Astrocyte (in vitro differentiated cells and primary cell): ENCODE data around the gene ITPKA. TPM values are rescaled to one million over a fixed set of nuclear protein-coding genes. Genes with fewer than 3 reads are reported as not detected.
A peak's percentile ranks its signal among the peaks of the same experiment; 100 is the strongest.

Experiments
- DNase-seq: peaks from one replicate; pipeline ENCODE4 v3.0.0-alpha.2; 2010; ENCODE audit warnings: low read depth
- FAIRE-seq: peaks from 2 replicates; lab custom pipeline; 2011; peaks lifted over from hg19 to GRCh38; lab: Jason Lieb, UNC
- H2AFZ ChIP-seq: 2 replicates; pipeline ENCODE4 v1.6.0; 2012; ENCODE audit warnings: low read depth, low read length, inconsistent platforms
- H3K27ac ChIP-seq: 2 replicates; pipeline ENCODE4 v1.5.1; 2011; ENCODE audit warnings: low read depth, low read length, inconsistent platforms
- H3K27me3 ChIP-seq: 2 replicates; pipeline ENCODE4 v1.6.0; 2011; ENCODE audit warnings: low read length, inconsistent platforms; ENCODE audit not compliant: insufficient read depth
- H3K36me3 ChIP-seq: 2 replicates; pipeline ENCODE4 v1.5.1; 2011; ENCODE audit warnings: low read length, inconsistent platforms; ENCODE audit not compliant: insufficient read depth
- H3K4me1 ChIP-seq: 2 replicates; pipeline ENCODE4 v1.5.1; 2011; ENCODE audit warnings: low read length, inconsistent platforms; ENCODE audit not compliant: insufficient read depth
- H3K4me2 ChIP-seq: 2 replicates; pipeline ENCODE4 v1.6.0; 2012; ENCODE audit warnings: low read length, inconsistent platforms
- H3K4me3 ChIP-seq: 2 replicates; pipeline ENCODE4 v1.5.1; 2011; ENCODE audit warnings: low read depth, mild to moderate bottlenecking, low read length, inconsistent platforms; ENCODE audit not compliant: insufficient read depth
- H3K79me2 ChIP-seq: 2 replicates; pipeline ENCODE4 v1.6.0; 2012; ENCODE audit warnings: mild to moderate bottlenecking, low read length, inconsistent platforms; ENCODE audit not compliant: insufficient read depth
- H3K9ac ChIP-seq: 2 replicates; pipeline ENCODE4 v1.6.0; 2012; ENCODE audit warnings: mild to moderate bottlenecking, low read length, inconsistent platforms
- H3K9me3 ChIP-seq: 2 replicates; pipeline ENCODE4 v1.5.1; 2012; ENCODE audit warnings: low read depth, mild to moderate bottlenecking, low read length, inconsistent platforms; ENCODE audit not compliant: insufficient read depth
- H4K20me1 ChIP-seq: 2 replicates; pipeline ENCODE4 v1.6.0; 2012; ENCODE audit warnings: low read length, inconsistent platforms; ENCODE audit not compliant: insufficient read depth
- H3K27ac Mint-ChIP-seq: one replicate; pipeline ENCODE4 v1.8.0; 2021; ENCODE audit warnings: mild to moderate bottlenecking, mixed read lengths; ENCODE audit not compliant: unreplicated experiment
- H3K27me3 Mint-ChIP-seq: one replicate; pipeline ENCODE4 v1.8.0; 2021; ENCODE audit warnings: low read depth, mixed read lengths; ENCODE audit not compliant: unreplicated experiment
- H3K36me3 Mint-ChIP-seq: one replicate; pipeline ENCODE4 v1.8.0; 2021; ENCODE audit warnings: low read depth, mixed read lengths; ENCODE audit not compliant: unreplicated experiment
- H3K4me1 Mint-ChIP-seq: one replicate; pipeline ENCODE4 v1.8.0; 2021; ENCODE audit warnings: low read depth, mixed read lengths; ENCODE audit not compliant: unreplicated experiment
- H3K4me3 Mint-ChIP-seq: one replicate; pipeline ENCODE4 v1.8.0; 2021; ENCODE audit warnings: mild to moderate bottlenecking, moderate library complexity, mixed read lengths; ENCODE audit not compliant: unreplicated experiment
- H3K9me3 Mint-ChIP-seq: one replicate; pipeline ENCODE4 v1.8.0; 2021; ENCODE audit warnings: mild to moderate bottlenecking, mixed read lengths; ENCODE audit not compliant: unreplicated experiment
- EZH2 ChIP-seq: IDR thresholded peaks from 2 replicates; pipeline ENCODE4 v1.6.1; 2012; ENCODE audit warnings: mild to moderate bottlenecking, low read length, inconsistent platforms; ENCODE audit not compliant: insufficient read depth
- total RNA-seq: library from RNA; stranded (reverse); gene quantifications from 2 replicates; pipeline ENCODE4 v1.2.1, GENCODE V29; 2021
- TF ChIP-seq, protein P1 (sequence below): IDR thresholded peaks from 2 replicates; pipeline ENCODE4 v1.5.1; 2011; ENCODE audit warnings: low read depth, mild to moderate bottlenecking, inconsistent platforms, low read length, moderate library complexity; ENCODE audit not compliant: insufficient read depth

The ITPKA gene
- total RNA-seq, 1 donor from 2014 or later, result 1.2 TPM

DNA sequence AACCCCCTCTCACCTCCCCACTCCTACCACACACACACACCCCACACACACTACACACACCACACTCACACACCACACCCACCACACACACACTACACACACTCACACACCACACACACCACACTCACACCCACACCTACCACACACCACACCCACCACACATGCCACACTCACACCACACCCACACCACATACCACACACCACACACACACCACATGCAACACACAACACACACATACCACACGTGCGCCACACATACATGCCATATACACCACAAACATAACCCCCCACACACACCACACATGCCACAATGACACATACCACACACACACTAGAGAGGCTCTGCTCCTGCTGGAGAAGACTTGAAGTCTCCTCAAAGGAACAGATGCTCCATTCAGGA lies 5.9 kb upstream of the ITPKA start:
- no peak for TF ChIP-seq EZH2
- TF ChIP-seq, protein P1, sequence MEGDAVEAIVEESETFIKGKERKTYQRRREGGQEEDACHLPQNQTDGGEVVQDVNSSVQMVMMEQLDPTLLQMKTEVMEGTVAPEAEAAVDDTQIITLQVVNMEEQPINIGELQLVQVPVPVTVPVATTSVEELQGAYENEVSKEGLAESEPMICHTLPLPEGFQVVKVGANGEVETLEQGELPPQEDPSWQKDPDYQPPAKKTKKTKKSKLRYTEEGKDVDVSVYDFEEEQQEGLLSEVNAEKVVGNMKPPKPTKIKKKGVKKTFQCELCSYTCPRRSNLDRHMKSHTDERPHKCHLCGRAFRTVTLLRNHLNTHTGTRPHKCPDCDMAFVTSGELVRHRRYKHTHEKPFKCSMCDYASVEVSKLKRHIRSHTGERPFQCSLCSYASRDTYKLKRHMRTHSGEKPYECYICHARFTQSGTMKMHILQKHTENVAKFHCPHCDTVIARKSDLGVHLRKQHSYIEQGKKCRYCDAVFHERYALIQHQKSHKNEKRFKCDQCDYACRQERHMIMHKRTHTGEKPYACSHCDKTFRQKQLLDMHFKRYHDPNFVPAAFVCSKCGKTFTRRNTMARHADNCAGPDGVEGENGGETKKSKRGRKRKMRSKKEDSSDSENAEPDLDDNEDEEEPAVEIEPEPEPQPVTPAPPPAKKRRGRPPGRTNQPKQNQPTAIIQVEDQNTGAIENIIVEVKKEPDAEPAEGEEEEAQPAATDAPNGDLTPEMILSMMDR, result no peak
- Mint-ChIP-seq H3K27me3 (peaks cover 10% of the 10 kb centered on the region), H3K9me3 (no peaks in the 10 kb centered on the region), H3K4me1 (peaks cover 17% of the 10 kb centered on the region), H3K36me3 (peaks cover 21% of the 10 kb centered on the region), H3K4me3 (no peak overlapping the region), H3K27ac (no peak overlapping the region)
- H4K20me1 ChIP-seq, result no peaks in the 10 kb centered on the region
- peaks cover 16% of the 10 kb centered on the region for H3K4me1 ChIP-seq
- H3K27me3 ChIP-seq, result peaks cover 3% of the 10 kb centered on the region
- no peak overlapping the region for H2AFZ ChIP-seq
- H3K79me2 ChIP-seq, result no peaks in the 10 kb centered on the region
- H3K4me3 ChIP-seq, result no peak overlapping the region
- no peaks in the 10 kb centered on the region for H3K9me3 ChIP-seq
- no peak for FAIRE-seq
- DNase-seq, result peak; percentile 29
- no peaks in the 10 kb centered on the region for H3K36me3 ChIP-seq
- H3K9ac ChIP-seq, result no peak overlapping the region
- no peak overlapping the region for H3K27ac ChIP-seq
- no peak overlapping the region for H3K4me2 ChIP-seq

DNA sequence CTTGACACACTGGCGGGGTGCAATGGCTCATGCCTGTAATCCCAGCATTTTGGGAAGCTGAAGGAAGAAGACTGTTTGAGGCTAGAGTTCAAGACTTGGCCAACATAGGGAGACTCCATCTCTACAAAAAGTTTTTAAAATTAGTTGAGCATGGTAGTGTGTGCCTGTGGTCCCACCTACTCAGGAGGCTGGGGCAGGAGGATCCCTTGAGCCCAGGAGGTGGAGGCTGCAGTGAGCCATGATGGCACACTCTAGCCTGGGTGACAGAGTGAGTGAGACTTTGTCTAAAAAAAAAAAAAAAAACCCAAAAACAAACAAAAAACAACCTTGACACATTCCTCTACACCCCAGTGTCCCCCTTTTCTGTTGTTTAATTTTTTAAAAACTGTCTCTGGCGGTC lies 4.0 kb upstream of the ITPKA start:
- no peak overlapping the region for H3K4me3 ChIP-seq
- no peak for TF ChIP-seq EZH2
- TF ChIP-seq, protein P1, result no peak
- H3K27me3 Mint-ChIP-seq, result peaks cover 12% of the 10 kb centered on the region
- H3K27me3 ChIP-seq, result peaks cover 10% of the 10 kb centered on the region
- no peak for FAIRE-seq
- H3K36me3 Mint-ChIP-seq, result peaks cover 13% of the 10 kb centered on the region
- H3K27ac ChIP-seq, result no peak overlapping the region
- peaks cover 19% of the 10 kb centered on the region for H3K4me1 Mint-ChIP-seq
- DNase-seq, result no peak
- no peaks in the 10 kb centered on the region for H3K79me2 ChIP-seq
- peaks cover 26% of the 10 kb centered on the region for H3K4me1 ChIP-seq
- H3K36me3 ChIP-seq, result no peaks in the 10 kb centered on the region
- no peaks in the 10 kb centered on the region for H4K20me1 ChIP-seq
- H3K4me2 ChIP-seq, result no peak overlapping the region
- no peak overlapping the region for H3K9ac ChIP-seq
- no peak overlapping the region for H3K27ac Mint-ChIP-seq
- H3K4me3 Mint-ChIP-seq, result no peak overlapping the region
- H3K9me3 ChIP-seq, result no peaks in the 10 kb centered on the region
- no peak overlapping the region for H2AFZ ChIP-seq
- no peaks in the 10 kb centered on the region for H3K9me3 Mint-ChIP-seq

DNA sequence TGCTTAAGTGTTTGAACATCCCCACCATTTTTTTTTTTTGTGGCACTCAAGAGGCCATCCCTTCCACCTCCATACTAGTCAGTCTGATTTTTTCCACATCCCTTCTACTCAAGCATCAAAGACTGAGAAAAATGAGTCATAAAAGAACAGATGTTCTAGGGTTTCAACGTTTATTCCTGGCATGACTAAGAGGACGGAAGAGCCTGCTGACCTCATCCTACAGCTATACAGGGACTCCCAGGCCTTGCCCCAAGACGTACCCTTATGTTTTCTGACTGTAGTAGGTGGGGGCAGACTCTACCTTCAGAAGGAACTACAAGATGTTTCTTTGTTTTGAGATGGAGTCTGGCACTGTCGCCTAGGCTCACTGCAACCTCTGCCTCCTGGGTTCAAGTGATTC lies 3.3 kb upstream of the ITPKA start:
- Histone ChIP-seq H3K27ac (no peak overlapping the region), H3K36me3 (no peaks in the 10 kb centered on the region), H3K4me3 (no peak overlapping the region), H3K27me3 (peaks cover 16% of the 10 kb centered on the region), H3K79me2 (no peaks in the 10 kb centered on the region), H3K4me2 (peak overlapping the region; percentile 58), H2AFZ (no peak overlapping the region), H3K4me1 (peaks cover 32% of the 10 kb centered on the region), H3K9ac (no peak overlapping the region), H3K9me3 (no peaks in the 10 kb centered on the region), H4K20me1 (no peaks in the 10 kb centered on the region)
- DNase-seq (peak; percentile 97), FAIRE-seq (peak; percentile 43)
- H3K9me3 Mint-ChIP-seq, result no peaks in the 10 kb centered on the region
- peaks cover 20% of the 10 kb centered on the region for H3K4me1 Mint-ChIP-seq
- H3K27ac Mint-ChIP-seq, result peak overlapping the region; percentile 70
- H3K27me3 Mint-ChIP-seq, result peaks cover 14% of the 10 kb centered on the region
- TF ChIP-seq, protein P1, result no peak
- TF ChIP-seq EZH2, result no peak
- no peak overlapping the region for H3K4me3 Mint-ChIP-seq
- peaks cover 10% of the 10 kb centered on the region for H3K36me3 Mint-ChIP-seq
